IgD-negative memory B cell (primary cell): Measurements from ENCODE around the gene CCDC142. TPM values are rescaled to one million over a fixed set of nuclear protein-coding genes. Genes with fewer than 3 reads are reported as not detected.
"Not testable (repeated sequence)": the region's sequence is repeated elsewhere in the genome, so short reads cannot be mapped to it uniquely, and the experiment has no call there.

ENCODE experiments used
- H3K27ac Mint-ChIP-seq, 3 donors: one replicate each; pipeline ENCODE4 v1.8.0; 2020 to 2022; ENCODE audit warnings: mild to moderate bottlenecking in 3 of 3, mixed read lengths in 3 of 3, moderate library complexity in 1 of 3
- H3K27me3 Mint-ChIP-seq: one replicate; pipeline ENCODE4 v1.8.0; 2021; ENCODE audit warnings: mixed read lengths
- H3K36me3 Mint-ChIP-seq: one replicate; pipeline ENCODE4 v1.8.0; 2020; ENCODE audit warnings: mild to moderate bottlenecking, mixed read lengths
- H3K4me1 Mint-ChIP-seq, 3 donors: one replicate each; pipeline ENCODE4 v1.8.0; 2020 to 2022; ENCODE audit warnings: mixed read lengths in 3 of 3, mild to moderate bottlenecking in 1 of 3
- H3K4me3 Mint-ChIP-seq, 4 donors: one replicate each; pipeline ENCODE4 v1.8.0; 2020 to 2022; ENCODE audit warnings: mild to moderate bottlenecking in 4 of 4, mixed read lengths in 4 of 4, moderate library complexity in 3 of 4
- H3K9me3 Mint-ChIP-seq, 3 donors: one replicate each; pipeline ENCODE4 v1.8.0; 2020 to 2021; ENCODE audit warnings: mixed read lengths in 3 of 3, mild to moderate bottlenecking in 1 of 3
- polyA plus RNA-seq: library from polyadenylated mRNA; unstranded; fragments of 300-500 nt; fragmentation: Illumina TruSeq; gene quantifications from one replicate; pipeline ENCODE4 v1.2.3, GENCODE V29; 2021

CCDC142 gene
- polyA plus RNA-seq, 1 donor from 2014 or later, result 9.2 TPM

GRCh38 chr2:74457549-74458131 lies 25.2 kb downstream of the CCDC142 start:
- H3K36me3 Mint-ChIP-seq, result peaks cover 4% of the 10 kb centered on the region
- H3K4me3 Mint-ChIP-seq, result peak overlapping the region; percentile 90 to 96 (median 96)
- H3K27ac Mint-ChIP-seq, result peak overlapping the region; percentile 92 to 100 (median 100)
- H3K27me3 Mint-ChIP-seq, result no peaks in the 10 kb centered on the region
- H3K9me3 Mint-ChIP-seq, result no peaks in the 10 kb centered on the region
- peaks cover 35 to 43% (median 43%) of the 10 kb centered on the region in 3 donors for H3K4me1 Mint-ChIP-seq

- H3K4me3 Mint-ChIP-seq, result peak overlapping the region; percentile 90 to 96 (median 96)
- peaks cover 5% of the 10 kb centered on the region for H3K36me3 Mint-ChIP-seq
- peaks cover 40 to 48% (median 47%) of the 10 kb centered on the region in 3 donors for H3K4me1 Mint-ChIP-seq
- H3K27me3 Mint-ChIP-seq, result no peaks in the 10 kb centered on the region
- peak overlapping the region; percentile 92 to 100 (median 98) for H3K27ac Mint-ChIP-seq
- H3K9me3 Mint-ChIP-seq, result no peaks in the 10 kb centered on the region
Measured at GRCh38 chr2:74457129-74457548, 25.7 kb downstream of the CCDC142 start.

GRCh38 chr2:74454654-74455511 lies 27.9 kb downstream of the CCDC142 start, which contains the start of gene INO80B:
TSS of gene INO80B (plus strand) at chr2:74455087. CDS start at chr2:74455117, 30 bp downstream.
- Mint-ChIP-seq H3K4me3 (peak within 1 kb of the TSS; percentile 90 to 100 (median 97)), H3K27me3 (no peaks in the 10 kb centered on the region), H3K9me3 (no peaks in the 10 kb centered on the region), H3K27ac (peak within 1 kb of the TSS; percentile 92 to 99 (median 97)), H3K36me3 (peaks cover 5% of the 10 kb centered on the region), H3K4me1 (peaks cover 40 to 48% (median 46%) of the 10 kb centered on the region in 3 donors)

- no peaks in the 10 kb centered on the region for H3K9me3 Mint-ChIP-seq
- peaks cover 22 to 25% (median 24%) of the 10 kb centered on the region in 3 donors for H3K4me1 Mint-ChIP-seq
- peak overlapping the region in 2 of 4 donors; percentile 27 to 41 for H3K4me3 Mint-ChIP-seq
- H3K27me3 Mint-ChIP-seq, result no peaks in the 10 kb centered on the region
- no peak overlapping the region for H3K27ac Mint-ChIP-seq
- H3K36me3 Mint-ChIP-seq, result peaks cover 5% of the 10 kb centered on the region
Measured at GRCh38 chr2:74450570-74451190, 32.1 kb downstream of the CCDC142 start.

- Mint-ChIP-seq H3K4me3 (no peak overlapping the region), H3K27me3 (peaks cover 2% of the 10 kb centered on the region), H3K36me3 (peaks cover 2% of the 10 kb centered on the region), H3K27ac (peak overlapping the region in 1 of 3 donors; percentile 73), H3K4me1 (peaks cover 11 to 13% (median 11%) of the 10 kb centered on the region in 3 donors), H3K9me3 (peaks cover 0 to 1% (median 0%) of the 10 kb centered on the region in 3 donors)
Measured at GRCh38 chr2:74448771-74449170, 34.0 kb downstream of the CCDC142 start.

GRCh38 chr2:74447230-74447999 lies 35.4 kb downstream of the CCDC142 start:
- Mint-ChIP-seq H3K4me1 (peaks cover 3 to 6% (median 3%) of the 10 kb centered on the region in 3 donors), H3K4me3 (no peak overlapping the region), H3K27me3 (peaks cover 8% of the 10 kb centered on the region), H3K27ac (no peak overlapping the region), H3K36me3 (peaks cover 1% of the 10 kb centered on the region), H3K9me3 (peaks cover 0 to 1% (median 0%) of the 10 kb centered on the region in 3 donors)

- peak overlapping the region in 1 of 4 donors; percentile 10 for H3K4me3 Mint-ChIP-seq
- H3K36me3 Mint-ChIP-seq, result no peaks in the 10 kb centered on the region
- peaks cover 18% of the 10 kb centered on the region for H3K27me3 Mint-ChIP-seq
- peaks cover 0 to 1% (median 0%) of the 10 kb centered on the region in 3 donors for H3K9me3 Mint-ChIP-seq
- peaks cover 1 to 8% (median 4%) of the 10 kb centered on the region in 3 donors for H3K4me1 Mint-ChIP-seq
- no peak overlapping the region for H3K27ac Mint-ChIP-seq
Measured at GRCh38 chr2:74444498-74445318, 38.1 kb downstream of the CCDC142 start.

- not testable (repeated sequence) for H3K36me3 Mint-ChIP-seq, H3K9me3 Mint-ChIP-seq, H3K27ac Mint-ChIP-seq
- peak overlapping the region in 3 of 4 donors; percentile 58 to 80 (median 80) for H3K4me3 Mint-ChIP-seq
- peaks cover 18% of the 10 kb centered on the region for H3K27me3 Mint-ChIP-seq
- H3K4me1 Mint-ChIP-seq, result peaks cover 9 to 12% (median 12%) of the 10 kb centered on the region in 3 donors
Measured at GRCh38 chr2:74442483-74443297, 40.1 kb downstream of the CCDC142 start.

- Mint-ChIP-seq H3K27me3 (peaks cover 18% of the 10 kb centered on the region), H3K27ac (peak within 1 kb of the TSS in 1 of 3 donors; percentile 47), H3K36me3 (no peaks in the 10 kb centered on the region), H3K4me3 (peak within 1 kb of the TSS; percentile 80 to 91 (median 83)), H3K4me1 (peaks cover 11 to 17% (median 17%) of the 10 kb centered on the region in 3 donors), H3K9me3 (peaks cover 0 to 1% (median 0%) of the 10 kb centered on the region in 3 donors)
Measured at GRCh38 chr2:74441690-74442482, 40.9 kb downstream of the CCDC142 start, which contains the start of gene RTKN. TSS of gene RTKN (minus strand) at chr2:74441937. CDS start at chr2:74441816, 121 bp downstream.

- Mint-ChIP-seq H3K4me1 (peaks cover 11 to 18% (median 18%) of the 10 kb centered on the region in 3 donors), H3K4me3 (peak overlapping the region; percentile 32 to 91 (median 83)), H3K9me3 (peaks cover 0 to 1% (median 0%) of the 10 kb centered on the region in 3 donors), H3K27me3 (peaks cover 18% of the 10 kb centered on the region), H3K27ac (peak overlapping the region in 1 of 3 donors; percentile 47), H3K36me3 (no peaks in the 10 kb centered on the region)
Measured at GRCh38 chr2:74441170-74441689, 41.6 kb downstream of the CCDC142 start.

- H3K27ac Mint-ChIP-seq, result peak overlapping the region in 1 of 3 donors; percentile 47
- peaks cover 18% of the 10 kb centered on the region for H3K27me3 Mint-ChIP-seq
- peaks cover 0 to 1% (median 0%) of the 10 kb centered on the region in 3 donors for H3K9me3 Mint-ChIP-seq
- H3K4me1 Mint-ChIP-seq, result peaks cover 11 to 18% (median 18%) of the 10 kb centered on the region in 3 donors
- no peaks in the 10 kb centered on the region for H3K36me3 Mint-ChIP-seq
- H3K4me3 Mint-ChIP-seq, result peak overlapping the region; percentile 48 to 91 (median 76)
Measured at GRCh38 chr2:74440378-74441169, 42.2 kb downstream of the CCDC142 start.
